NCI-H2196 (cell line): ENCODE results near the gene LRRC56.

Source experiments
- DNase-seq: peaks from one replicate; lab custom pipeline; 2025; ENCODE audit not compliant: unreplicated experiment; lab: John Stamatoyannopoulos, UW

LRRC56 gene

GRCh38 chr11:592918-593317, 55.6 kb downstream of the LRRC56 start:
- no peak for DNase-seq

GRCh38 chr11:593347-593746, 56.0 kb downstream of the LRRC56 start:
- DNase-seq = no peak

- no peak for DNase-seq
Observed at GRCh38 chr11:595400-595799, 58.1 kb downstream of the LRRC56 start.

- DNase-seq = no peak
Observed at GRCh38 chr11:596374-596773, 59.0 kb downstream of the LRRC56 start.

GRCh38 chr11:597166-597725, 59.9 kb downstream of the LRRC56 start:
- DNase-seq = no peak

- DNase-seq = no peak
Observed at GRCh38 chr11:598005-598680, 60.8 kb downstream of the LRRC56 start.

- DNase-seq = no peak
Observed at GRCh38 chr11:601573-602245, 64.4 kb downstream of the LRRC56 start.

- no peak for DNase-seq
Observed at GRCh38 chr11:603154-603553, 65.8 kb downstream of the LRRC56 start.
